ENCODE data around the gene CCDC157.

The CCDC157 gene

GRCh38 chr22:30356449-30357235 is at the start of gene CCDC157, which contains the start of gene SF3A1:
Gene CCDC157 (plus strand): TSS chr22:30357007. CDS start chr22:30366001, 8,994 bp downstream.
Gene SF3A1 (minus strand): TSS chr22:30356894. CDS start chr22:30356792, 102 bp downstream.
- Histone ChIP-seq H3K27ac (peak within 1 kb of the TSS; percentile 92), H3K27me3 (peaks cover 23% of the 10 kb centered on the region), H3K4me3 (ENCODE audit: low read depth in 1 of 2, low read length in 1 of 2) (peak within 1 kb of the TSS; percentile 87 to 99), H3K36me3 (peaks cover 18% of the 10 kb centered on the region), H3K9me3 (peaks cover 6% of the 10 kb centered on the region), H3K4me1 (ENCODE audit: control insufficient read depth in 1 of 2, insufficient read depth in 1 of 2, low read depth in 1 of 2, low read length in 1 of 2) (peaks cover 25 to 32% of the 10 kb centered on the region in 2 experiments)
- TF ChIP-seq, protein P1, sequence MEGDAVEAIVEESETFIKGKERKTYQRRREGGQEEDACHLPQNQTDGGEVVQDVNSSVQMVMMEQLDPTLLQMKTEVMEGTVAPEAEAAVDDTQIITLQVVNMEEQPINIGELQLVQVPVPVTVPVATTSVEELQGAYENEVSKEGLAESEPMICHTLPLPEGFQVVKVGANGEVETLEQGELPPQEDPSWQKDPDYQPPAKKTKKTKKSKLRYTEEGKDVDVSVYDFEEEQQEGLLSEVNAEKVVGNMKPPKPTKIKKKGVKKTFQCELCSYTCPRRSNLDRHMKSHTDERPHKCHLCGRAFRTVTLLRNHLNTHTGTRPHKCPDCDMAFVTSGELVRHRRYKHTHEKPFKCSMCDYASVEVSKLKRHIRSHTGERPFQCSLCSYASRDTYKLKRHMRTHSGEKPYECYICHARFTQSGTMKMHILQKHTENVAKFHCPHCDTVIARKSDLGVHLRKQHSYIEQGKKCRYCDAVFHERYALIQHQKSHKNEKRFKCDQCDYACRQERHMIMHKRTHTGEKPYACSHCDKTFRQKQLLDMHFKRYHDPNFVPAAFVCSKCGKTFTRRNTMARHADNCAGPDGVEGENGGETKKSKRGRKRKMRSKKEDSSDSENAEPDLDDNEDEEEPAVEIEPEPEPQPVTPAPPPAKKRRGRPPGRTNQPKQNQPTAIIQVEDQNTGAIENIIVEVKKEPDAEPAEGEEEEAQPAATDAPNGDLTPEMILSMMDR (IDR thresholded peaks at IDR 0.05) = peak; percentile 46

DNA sequence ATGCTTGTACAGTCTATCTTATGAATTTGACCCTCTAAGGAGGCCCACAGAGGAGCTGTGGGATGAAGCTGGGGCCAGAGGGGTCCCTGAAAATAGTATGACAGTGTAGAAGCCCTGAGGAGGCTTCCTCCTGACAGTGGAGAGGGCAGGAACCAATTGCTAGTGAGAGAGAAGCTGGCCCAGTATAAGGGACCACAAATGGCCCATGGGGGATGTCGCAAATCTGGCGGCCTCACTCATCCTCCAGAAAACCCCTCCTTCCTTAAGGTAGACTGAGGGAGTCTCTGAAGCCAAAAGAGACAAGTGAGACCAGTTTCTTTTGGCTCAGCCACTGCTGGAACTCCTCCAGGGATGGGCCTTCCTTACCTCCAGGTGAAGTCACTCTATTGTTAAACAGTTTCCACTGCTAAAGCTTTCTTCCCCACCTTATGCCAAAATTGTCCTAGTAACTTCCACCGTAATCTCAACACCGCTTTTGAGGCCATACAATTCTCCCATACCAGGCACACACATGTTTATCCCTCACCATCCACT is 49.7 kb upstream of the CCDC157 start:
- no peaks in the 10 kb centered on the region for H3K9me3 ChIP-seq
- peak overlapping the region; percentile 89 for H3K27ac ChIP-seq
- peaks cover 99 to 100% of the 10 kb centered on the region in 2 experiments for H3K4me1 ChIP-seq (ENCODE audit: control insufficient read depth in 1 of 2, insufficient read depth in 1 of 2, low read depth in 1 of 2, low read length in 1 of 2)
- no peaks in the 10 kb centered on the region for H3K36me3 ChIP-seq
- H3K4me3 ChIP-seq (ENCODE audit: low read depth in 1 of 2, low read length in 1 of 2) = no peak overlapping the region
- no peaks in the 10 kb centered on the region for H3K27me3 ChIP-seq
- TF ChIP-seq, protein P1 (IDR thresholded peaks at IDR 0.05) = no peak

DNA sequence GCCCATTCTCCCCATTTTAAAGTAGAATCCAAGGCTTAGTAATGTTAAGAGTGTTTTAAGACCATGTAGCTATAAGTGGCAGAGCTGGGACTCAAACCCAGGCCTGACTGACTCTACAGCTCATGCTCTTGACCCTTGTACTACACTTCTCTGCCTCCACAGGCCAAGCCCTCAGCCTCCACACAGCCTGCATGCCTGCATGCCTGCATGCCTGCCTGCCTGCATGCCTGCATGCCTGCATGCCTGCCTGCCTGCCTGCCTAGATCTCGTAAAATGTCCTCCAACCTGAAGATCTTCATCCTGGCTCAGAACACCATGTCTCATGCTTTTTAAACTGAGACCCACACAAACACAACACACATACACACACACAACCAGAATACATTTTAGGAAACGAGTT is 48.7 kb upstream of the CCDC157 start:
- peaks cover 98 to 100% of the 10 kb centered on the region in 2 experiments for H3K4me1 ChIP-seq (ENCODE audit: control insufficient read depth in 1 of 2, insufficient read depth in 1 of 2, low read depth in 1 of 2, low read length in 1 of 2)
- TF ChIP-seq, protein P1 (IDR thresholded peaks at IDR 0.05) = no peak
- H3K36me3 ChIP-seq = no peaks in the 10 kb centered on the region
- no peaks in the 10 kb centered on the region for H3K27me3 ChIP-seq
- H3K9me3 ChIP-seq = no peaks in the 10 kb centered on the region
- no peak overlapping the region for H3K27ac ChIP-seq
- H3K4me3 ChIP-seq (ENCODE audit: low read depth in 1 of 2, low read length in 1 of 2) = no peak overlapping the region

DNA sequence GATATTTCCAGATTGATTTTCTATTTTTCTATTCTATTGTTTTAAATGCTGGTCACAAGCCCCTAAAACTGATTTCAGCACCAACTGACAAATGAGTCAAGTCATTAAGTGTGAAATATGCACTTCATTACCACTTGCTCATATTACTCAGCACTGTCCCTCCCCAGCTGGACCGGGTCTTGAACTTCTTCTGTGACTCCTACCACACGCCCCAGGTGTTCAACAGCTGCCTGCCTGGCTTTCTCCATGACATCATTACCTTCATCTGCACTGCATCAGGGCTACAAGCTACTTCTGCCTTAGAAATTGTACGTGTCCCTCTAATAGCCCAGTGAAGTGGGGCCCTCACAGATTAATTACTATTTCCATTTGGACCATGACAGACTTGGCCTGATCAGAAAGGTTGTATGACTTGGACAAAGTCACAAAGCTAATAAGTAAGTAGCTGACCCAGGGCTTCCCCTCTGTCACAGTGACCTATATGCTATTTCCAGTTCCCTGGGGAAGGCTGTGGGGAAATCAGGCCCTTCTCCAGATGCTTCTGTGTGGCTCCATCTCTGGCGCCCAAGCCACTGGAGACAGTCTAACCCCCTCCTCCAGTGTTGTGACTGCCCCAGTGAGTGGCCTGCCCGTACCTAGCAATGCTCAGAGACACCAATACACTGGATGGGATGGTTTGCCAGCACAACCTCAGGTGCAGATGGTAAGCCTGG is 48.1 kb upstream of the CCDC157 start:
- Histone ChIP-seq H3K4me1 (ENCODE audit: control insufficient read depth in 1 of 2, insufficient read depth in 1 of 2, low read depth in 1 of 2, low read length in 1 of 2) (peaks cover 96 to 97% of the 10 kb centered on the region in 2 experiments), H3K27ac (peak overlapping the region; percentile 89), H3K9me3 (no peaks in the 10 kb centered on the region), H3K4me3 (ENCODE audit: low read depth in 1 of 2, low read length in 1 of 2) (no peak overlapping the region), H3K27me3 (no peaks in the 10 kb centered on the region), H3K36me3 (no peaks in the 10 kb centered on the region)
- TF ChIP-seq, protein P1 (IDR thresholded peaks at IDR 0.05) = no peak

GRCh38 chr22:30309951-30310741 is 46.7 kb upstream of the CCDC157 start:
- peak overlapping the region; percentile 89 for H3K27ac ChIP-seq
- no peaks in the 10 kb centered on the region for H3K36me3 ChIP-seq
- no peaks in the 10 kb centered on the region for H3K9me3 ChIP-seq
- peaks cover 85 to 95% of the 10 kb centered on the region in 2 experiments for H3K4me1 ChIP-seq (ENCODE audit: control insufficient read depth in 1 of 2, insufficient read depth in 1 of 2, low read depth in 1 of 2, low read length in 1 of 2)
- TF ChIP-seq, protein P1 (IDR thresholded peaks at IDR 0.05) = no peak
- no peaks in the 10 kb centered on the region for H3K27me3 ChIP-seq
- peak overlapping the region; percentile 9 to 39 for H3K4me3 ChIP-seq (ENCODE audit: low read depth in 1 of 2, low read length in 1 of 2)

Data from neutrophil (primary cell).